H1 (cell line): Measurements from ENCODE around the gene FSCN2. TPM values are rescaled to one million over a fixed set of nuclear protein-coding genes. Genes with fewer than 3 reads are reported as not detected.
A peak's percentile ranks its signal among the peaks of the same experiment; 100 is the strongest.

ENCODE experiments used
- CTCF ChIA-PET: fragments of 300-600 bp; sonication (Branson Sonifier 250); formaldehyde crosslinking; loops from one replicate; lab custom pipeline; 2021; ENCODE audit not compliant: partially characterized antibody; lab: Charles Lee
- POLR2A ChIA-PET: fragments of 300-600 bp; sonication (Branson Sonifier 250); formaldehyde crosslinking; loops from one replicate; lab custom pipeline; 2021; ENCODE audit warnings: inconsistent platforms; ENCODE audit not compliant: partially characterized antibody; lab: Charles Lee
- DNase-seq, 2 experiments: peaks; one replicate each; pipeline versions ENCODE4 v3.0.0 to v3.0.0-alpha.2; 2010 to 2022; ENCODE audit warnings: low spot score in 2 of 2, low read depth in 1 of 2, mixed read lengths in 1 of 2
- FAIRE-seq: peaks from 2 replicates; lab custom pipeline; 2011; peaks lifted over from hg19 to GRCh38; lab: Jason Lieb, UNC
- H2AFZ ChIP-seq: 2 replicates; pipeline ENCODE4 v1.8.1; 2012; ENCODE audit warnings: low read length, inconsistent platforms
- H2AK5ac ChIP-seq: 2 replicates; pipeline ENCODE4 v1.6.1; 2013; ENCODE audit warnings: low read depth, low read length
- H2BK120ac ChIP-seq: replicated peaks from 2 replicates; pipeline ENCODE3; 2013; ENCODE audit warnings: low read depth, low read length, inconsistent platforms
- H2BK12ac ChIP-seq: 2 replicates; pipeline ENCODE4 v1.6.1; 2013; ENCODE audit warnings: low read depth, low read length
- H2BK15ac ChIP-seq: 2 replicates; pipeline ENCODE4 v1.6.1; 2013; ENCODE audit warnings: low read length
- H2BK20ac ChIP-seq: 2 replicates; pipeline ENCODE4 v1.6.1; 2013; ENCODE audit warnings: low read length
- H2BK5ac ChIP-seq: 2 replicates; pipeline ENCODE4 v1.6.1; 2013; ENCODE audit warnings: low read depth, low read length
- H3K14ac ChIP-seq: 2 replicates; pipeline ENCODE4 v1.6.1; 2013; ENCODE audit warnings: inconsistent platforms; ENCODE audit not compliant: insufficient read length
- H3K18ac ChIP-seq: 2 replicates; pipeline ENCODE4 v1.6.1; 2013; ENCODE audit warnings: low read length; ENCODE audit errors: extremely low read depth
- H3K23ac ChIP-seq: 2 replicates; pipeline ENCODE4 v1.6.1; 2013; ENCODE audit warnings: inconsistent platforms; ENCODE audit not compliant: insufficient read length
- H3K23me2 ChIP-seq: 2 replicates; pipeline ENCODE4 v1.6.1; 2013; ENCODE audit warnings: low read depth, low read length
- H3K27ac ChIP-seq: 2 replicates; pipeline ENCODE4 v1.6.1; 2011; ENCODE audit warnings: low read depth, low read length, inconsistent platforms
- H3K27me3 ChIP-seq, 4 experiments: replicated peaks in 1 of 4; 1 replicate in 1 of 4; 2 replicates in 3 of 4; pipeline versions ENCODE4 v1.6.1 to v1.8.1; 2011 to 2013; ENCODE audit warnings: low read length in 3 of 4, mild to moderate bottlenecking in 3 of 4, inconsistent platforms in 2 of 4, mixed read lengths in 2 of 4, moderate library complexity in 1 of 4; ENCODE audit not compliant: control insufficient read depth in 3 of 4, insufficient read depth in 3 of 4; ENCODE audit errors: extremely low read depth in 1 of 4
- H3K36me3 ChIP-seq, 4 experiments: 2 replicates each; pipeline versions ENCODE4 v1.6.1 to v1.8.1; 2011 to 2013; ENCODE audit warnings: mild to moderate bottlenecking in 4 of 4, low read length in 3 of 4, moderate library complexity in 2 of 4, control low read depth in 1 of 4, inconsistent platforms in 1 of 4; ENCODE audit not compliant: insufficient read depth in 4 of 4, control insufficient read depth in 2 of 4
- H3K4ac ChIP-seq: replicated peaks from 2 replicates; pipeline ENCODE3; 2013; ENCODE audit warnings: low read length, low read depth, mixed read lengths, inconsistent platforms; ENCODE audit not compliant: insufficient read length
- H3K4me1 ChIP-seq, 4 experiments: replicated peaks in 1 of 4; 1 replicate in 1 of 4; 2 replicates in 3 of 4; pipeline versions ENCODE4 v1.6.1 to v1.8.1; 2011 to 2013; ENCODE audit warnings: low read length in 3 of 4, inconsistent platforms in 2 of 4, mixed read lengths in 1 of 4; ENCODE audit not compliant: insufficient read depth in 4 of 4, control insufficient read depth in 3 of 4
- H3K4me2 ChIP-seq, 2 experiments: 2 replicates each; pipeline versions ENCODE4 v1.6.1 to v1.8.1; 2011 to 2013; ENCODE audit warnings: low read depth in 2 of 2, low read length in 2 of 2, control low read depth in 1 of 2, inconsistent platforms in 1 of 2, mild to moderate bottlenecking in 1 of 2; ENCODE audit not compliant: insufficient read depth in 1 of 2
- H3K4me3 ChIP-seq, 4 experiments: fragments of 200-600, 300-600 bp in 1 of 4; sonication (generic), shearing (Covaris generic), sonication (Bioruptor Twin) in 1 of 4; 2 replicates each; pipeline versions ENCODE4 v1.5.1 to v1.8.1; 2011 to 2016; ENCODE audit warnings: low read length in 4 of 4, low read depth in 3 of 4, control low read depth in 2 of 4, inconsistent platforms in 2 of 4, mild to moderate bottlenecking in 2 of 4, mixed read lengths in 1 of 4, moderate library complexity in 1 of 4; ENCODE audit not compliant: insufficient read depth in 2 of 4; ENCODE audit errors: extremely low read depth in 1 of 4
- H3K56ac ChIP-seq: replicated peaks from 2 replicates; pipeline ENCODE3; 2013; ENCODE audit warnings: low read depth, mild to moderate bottlenecking, mixed read lengths, low read length, inconsistent platforms; ENCODE audit not compliant: insufficient read length
- H3K79me1 ChIP-seq: 2 replicates; pipeline ENCODE4 v1.6.1; 2013; ENCODE audit warnings: low read depth, low read length, control low read depth
- H3K79me2 ChIP-seq, 2 experiments: 2 replicates each; pipeline versions ENCODE4 v1.6.1 to v1.8.1; 2012 to 2013; ENCODE audit warnings: low read length in 2 of 2, mild to moderate bottlenecking in 2 of 2, inconsistent platforms in 1 of 2; ENCODE audit not compliant: insufficient read depth in 2 of 2, control insufficient read depth in 1 of 2
- H3K9ac ChIP-seq, 4 experiments: replicated peaks in 1 of 4; 1 replicate in 1 of 4; 2 replicates in 3 of 4; pipeline versions ENCODE4 v1.6.1 to v1.8.1; 2011 to 2013; ENCODE audit warnings: low read depth in 3 of 4, low read length in 3 of 4, control low read depth in 2 of 4, mild to moderate bottlenecking in 2 of 4, moderate library complexity in 2 of 4, inconsistent platforms in 1 of 4; ENCODE audit errors: extremely low read depth in 1 of 4
- H3K9me3 ChIP-seq, 2 experiments: 2 replicates each; pipeline versions ENCODE4 v1.6.1 to v1.8.1; 2012 to 2013; ENCODE audit warnings: mild to moderate bottlenecking in 2 of 2, moderate library complexity in 2 of 2, control low read depth in 1 of 2, inconsistent platforms in 1 of 2, low read depth in 1 of 2, low read length in 1 of 2, mixed read lengths in 1 of 2; ENCODE audit not compliant: insufficient read depth in 2 of 2
- H4K20me1 ChIP-seq, 2 experiments: replicated peaks in 1 of 2; 2 replicates each; pipeline versions ENCODE3 to v1.8.1; 2011 to 2013; ENCODE audit warnings: inconsistent platforms in 2 of 2, low read length in 2 of 2, mild to moderate bottlenecking in 1 of 2; ENCODE audit not compliant: insufficient read depth in 2 of 2, control insufficient read depth in 1 of 2
- H4K5ac ChIP-seq: 2 replicates; pipeline ENCODE4 v1.6.1; 2013; ENCODE audit warnings: low read length, low read depth, mixed read lengths, inconsistent platforms; ENCODE audit not compliant: insufficient read length
- H4K8ac ChIP-seq: 2 replicates; pipeline ENCODE4 v1.8.0; 2013; ENCODE audit warnings: mild to moderate bottlenecking, moderate library complexity, low read length, inconsistent platforms; ENCODE audit not compliant: insufficient read depth; ENCODE audit errors: extremely low read depth
- H4K91ac ChIP-seq: replicated peaks from 2 replicates; pipeline ENCODE3; 2013; ENCODE audit warnings: low read length, mixed read lengths, inconsistent platforms; ENCODE audit not compliant: insufficient read length
- ATF2 ChIP-seq: IDR thresholded peaks from 2 replicates; pipeline ENCODE4 v1.6.1; 2012; ENCODE audit warnings: low read length, inconsistent platforms
- CREB1 ChIP-seq: IDR thresholded peaks from 2 replicates; pipeline ENCODE4 v1.6.1; 2012; ENCODE audit warnings: inconsistent platforms
- HDAC2 ChIP-seq, 2 experiments: fragments of 300-600 bp in 1 of 2; sonication (generic) in 1 of 2; IDR thresholded peaks; 2 replicates each; pipeline ENCODE4 v1.6.1; 2011 to 2012; ENCODE audit warnings: low read depth in 2 of 2, low read length in 2 of 2, mild to moderate bottlenecking in 2 of 2, moderate library complexity in 2 of 2, borderline replicate concordance in 1 of 2, inconsistent platforms in 1 of 2
- POLR2A ChIP-seq, 2 experiments: IDR thresholded peaks; 1 replicate in 1 of 2; 2 replicates in 1 of 2; pipeline ENCODE4 v1.6.1; 2011; ENCODE audit warnings: low read depth in 2 of 2, low read length in 2 of 2, mild to moderate bottlenecking in 2 of 2; ENCODE audit errors: control extremely low read depth in 1 of 2
- SRF ChIP-seq: IDR thresholded peaks from 2 replicates; pipeline ENCODE4 v1.6.1; 2011; ENCODE audit warnings: mild to moderate bottlenecking, low read depth, low read length, moderate library complexity
- TEAD4 ChIP-seq: IDR thresholded peaks from 2 replicates; pipeline ENCODE4 v1.6.1; 2012; ENCODE audit warnings: low read depth, low read length, inconsistent platforms, mixed read lengths
- USF2 ChIP-seq: IDR thresholded peaks from 2 replicates; pipeline ENCODE4 v1.6.1; 2011; ENCODE audit warnings: low read length, improper control_type of control experiment
- WGBS, 2 experiments: shearing (Covaris generic) in 1 of 2; methylation state at CpG; one replicate each; pipeline versions ENCODE4 v1.1.6 to v1.1.7; 2013 to 2015; ENCODE audit warnings: low lambda C conversion rate in 2 of 2, mixed read lengths in 2 of 2, inconsistent platforms in 1 of 2, low coverage in 1 of 2, missing lambda C conversion rate in 1 of 2; ENCODE audit not compliant: insufficient replicate concordance in 2 of 2, insufficient coverage in 1 of 2, insufficient read length in 1 of 2; ENCODE audit errors: extremely low coverage in 1 of 2, missing lambda C conversion rate in 1 of 2; 5-methylcytosine and 5-hydroxymethylcytosine counted together
- polyA plus RNA-seq, 7 experiments: library from polyadenylated mRNA; depleted of rRNA in 3 of 7; stranded (reverse) in 5 of 7; unstranded in 2 of 7; fragments of >200 nt in 5 of 7; fragments of 200-250 nt in 2 of 7; gene quantifications; 1 replicate in 5 of 7; 2 replicates in 1 of 7; 4 replicates in 1 of 7; pipeline versions ENCODE4 v1.2.1 to v1.2.3, GENCODE V29; 2011 to 2013; ENCODE audit warnings: missing spikeins in 2 of 7, mixed read lengths in 2 of 7
- total RNA-seq: library from RNA; stranded (reverse); fragmentation: NEBNext Ultra II Directional; extraction: Animal tissue kit (Norgen Biotek cat#: 25700); gene quantifications from 2 replicates; pipeline ENCODE4 v1.2.1, GENCODE V29; 2021

The FSCN2 gene
- total and polyA plus RNA-seq, 2 of the 8 experiments (the other 6 are each of a cell fraction or from before 2014, with no cell fraction given): 0.18 to 0.30 TPM

GRCh38 chr17:81557276-81558114, 29.3 kb downstream of the FSCN2 start:
- Histone ChIP-seq H3K27ac (no peak overlapping the region; the same call in 1 of the 2 replicates), H2AFZ (no peak overlapping the region), H3K9ac (0 out of 7 replicates have a peak overlapping the region, but pooled peaks of 1 of the 4 experiments have one; percentile 28), H3K23me2 (peaks cover 5% of the 10 kb centered on the region; the same call in 1 of the 2 replicates), H2BK20ac (no peak overlapping the region), H4K8ac (no peak overlapping the region), H4K91ac (no peak overlapping the region), H3K79me1 (no peaks in the 10 kb centered on the region), H3K79me2 (no peaks in the 10 kb centered on the region), H3K4me3 (no peak overlapping the region), H2BK5ac (no peak overlapping the region), H3K4me2 (no peak overlapping the region), H3K23ac (no peak overlapping the region), H2AK5ac (no peak overlapping the region), H3K27me3 (no peaks in the 10 kb centered on the region), H3K14ac (no peak overlapping the region), H3K4me1 (peaks cover 3 to 10% (median 8%) of the 10 kb centered on the region in 4 experiments), H3K56ac (no peak overlapping the region), H4K20me1 (peaks cover 3 to 4% of the 10 kb centered on the region in 2 experiments), H3K9me3 (no peaks in the 10 kb centered on the region), H3K4ac (no peak overlapping the region), H2BK15ac (no peak overlapping the region), H3K36me3 (peaks cover 4 to 29% (median 6%) of the 10 kb centered on the region in 4 experiments; a peak in 5 of 8 replicates), H3K18ac (no peak overlapping the region), H2BK12ac (no peak overlapping the region), H4K5ac (no peak overlapping the region), H2BK120ac (no peak overlapping the region)
- ChIA-PET CTCF (interaction anchor here (0.9 to 2.7 kb wide), 4 partner anchors 9 to 44 kb away, joined by 3 to 10 read pairs (median 6); no protein-coding TSS in a partner anchor), POLR2A (interaction anchor here (1.0 to 1.7 kb wide), 6 partner anchors 12 to 145 kb away, joined by 3 to 11 read pairs (median 3); partner anchors contain the start of genes ARL16 and HGS)
- TF ChIP-seq POLR2A (IDR thresholded peaks at IDR 0.05; ENCODE audit: control extremely low read depth in 1 of 2, low read depth in 2 of 2, low read length in 2 of 2) (0 out of 3 replicates have a peak, but pooled peaks of 1 of the 2 experiments have one; percentile 35), ATF2 (no peak), CREB1 (no peak), SRF (no peak), HDAC2 (IDR thresholded peaks at IDR 0.05; ENCODE audit: borderline replicate concordance in 1 of 2, low read depth in 2 of 2, low read length in 2 of 2) (no peak), USF2 (no peak), TEAD4 (no peak)
- WGBS, 2 experiments: 86% methylated on average over 21 of the region's 21 CpGs; no CpG with 5 or more reads in 1 of the 2 experiments
- DNase-seq (no peak), FAIRE-seq (no peak)
